Astrocyte (in vitro differentiated cells and primary cell): ENCODE data around the gene RXFP1.

Experiments used
- EZH2 ChIP-seq: IDR thresholded peaks from 2 replicates; pipeline ENCODE4 v1.6.1; 2012; ENCODE audit warnings: mild to moderate bottlenecking, low read length, inconsistent platforms; ENCODE audit not compliant: insufficient read depth
- TF ChIP-seq, protein P1 (sequence below): IDR thresholded peaks from 2 replicates; pipeline ENCODE4 v1.5.1; 2011; ENCODE audit warnings: low read depth, mild to moderate bottlenecking, inconsistent platforms, low read length, moderate library complexity; ENCODE audit not compliant: insufficient read depth

DNA sequence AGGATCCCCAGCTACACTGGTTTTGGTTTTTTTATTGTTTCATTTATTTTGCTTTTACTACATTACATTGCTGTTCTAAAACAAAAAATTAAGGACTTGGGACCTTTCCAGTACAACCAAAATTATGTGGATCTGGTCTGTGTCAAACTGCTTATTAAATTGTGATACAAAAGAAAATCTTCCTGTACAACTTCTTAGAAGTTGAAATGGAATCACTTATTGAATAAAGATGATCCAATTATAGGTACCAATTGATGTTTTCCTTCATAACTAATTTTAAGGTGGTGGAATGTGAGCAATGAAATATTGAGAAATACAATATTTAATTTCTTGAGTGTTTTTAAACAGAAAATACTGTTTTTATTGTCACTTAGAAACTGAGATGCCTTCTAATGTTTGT is 82.7 kb downstream of the RXFP1 start:
- TF ChIP-seq, protein P1, sequence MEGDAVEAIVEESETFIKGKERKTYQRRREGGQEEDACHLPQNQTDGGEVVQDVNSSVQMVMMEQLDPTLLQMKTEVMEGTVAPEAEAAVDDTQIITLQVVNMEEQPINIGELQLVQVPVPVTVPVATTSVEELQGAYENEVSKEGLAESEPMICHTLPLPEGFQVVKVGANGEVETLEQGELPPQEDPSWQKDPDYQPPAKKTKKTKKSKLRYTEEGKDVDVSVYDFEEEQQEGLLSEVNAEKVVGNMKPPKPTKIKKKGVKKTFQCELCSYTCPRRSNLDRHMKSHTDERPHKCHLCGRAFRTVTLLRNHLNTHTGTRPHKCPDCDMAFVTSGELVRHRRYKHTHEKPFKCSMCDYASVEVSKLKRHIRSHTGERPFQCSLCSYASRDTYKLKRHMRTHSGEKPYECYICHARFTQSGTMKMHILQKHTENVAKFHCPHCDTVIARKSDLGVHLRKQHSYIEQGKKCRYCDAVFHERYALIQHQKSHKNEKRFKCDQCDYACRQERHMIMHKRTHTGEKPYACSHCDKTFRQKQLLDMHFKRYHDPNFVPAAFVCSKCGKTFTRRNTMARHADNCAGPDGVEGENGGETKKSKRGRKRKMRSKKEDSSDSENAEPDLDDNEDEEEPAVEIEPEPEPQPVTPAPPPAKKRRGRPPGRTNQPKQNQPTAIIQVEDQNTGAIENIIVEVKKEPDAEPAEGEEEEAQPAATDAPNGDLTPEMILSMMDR = no peak
- no peak for TF ChIP-seq EZH2
